Epidermal melanocyte (primary cell): ENCODE data around the gene ACTG1.
A peak's percentile ranks its signal among the peaks of the same experiment; 100 is the strongest.

Experiments
- DNase-seq: peaks from one replicate; pipeline ENCODE4 v3.0.0; 2011; ENCODE audit warnings: low spot score; ENCODE audit not compliant: insufficient read length

Gene ACTG1

GRCh38 chr17:81498953-81499600 is 13.5 kb downstream of the ACTG1 start:
- no peak for DNase-seq

GRCh38 chr17:81494626-81495377 is 17.8 kb downstream of the ACTG1 start:
- no peak for DNase-seq

- DNase-seq: no peak
Observed at GRCh38 chr17:81493198-81494038, 19.2 kb downstream of the ACTG1 start.

- DNase-seq: no peak
Observed at GRCh38 chr17:81492706-81493105, 19.9 kb downstream of the ACTG1 start.

- no peak for DNase-seq
Observed at GRCh38 chr17:81492202-81492601, 20.4 kb downstream of the ACTG1 start.

- DNase-seq: no peak
Observed at GRCh38 chr17:81491761-81492160, 20.8 kb downstream of the ACTG1 start.

- no peak for DNase-seq
Observed at GRCh38 chr17:81491181-81491581, 21.4 kb downstream of the ACTG1 start.

- DNase-seq: no peak
Observed at GRCh38 chr17:81489998-81490992, 22.3 kb downstream of the ACTG1 start.

- DNase-seq: no peak
Observed at GRCh38 chr17:81489012-81489997, 23.3 kb downstream of the ACTG1 start.

- no peak for DNase-seq
Observed at GRCh38 chr17:81488276-81488860, 24.2 kb downstream of the ACTG1 start.

GRCh38 chr17:81487487-81488275 is 24.9 kb downstream of the ACTG1 start:
- peak; percentile 94 for DNase-seq

- no peak for DNase-seq
Observed at GRCh38 chr17:81487089-81487486, 25.5 kb downstream of the ACTG1 start.

GRCh38 chr17:81486199-81486810 is 26.3 kb downstream of the ACTG1 start:
- no peak for DNase-seq

GRCh38 chr17:81484195-81484979 is 28.2 kb downstream of the ACTG1 start:
- peak; percentile 69 for DNase-seq

GRCh38 chr17:81483862-81484194 is 28.8 kb downstream of the ACTG1 start:
- no peak for DNase-seq

- DNase-seq: no peak
Observed at GRCh38 chr17:81483085-81483861, 29.3 kb downstream of the ACTG1 start.

- DNase-seq: no peak
Observed at GRCh38 chr17:81482673-81483072, 29.9 kb downstream of the ACTG1 start.
